22Rv1 (cell line): Measurements from ENCODE around the gene PRSS1.

Experiments
- ZFX ChIP-seq: fragments of 450-650 bp; IDR thresholded peaks from 2 replicates; pipeline ENCODE4 v1.6.1; 2017; ENCODE audit warnings: antibody characterized with exemption, borderline replicate concordance
- TF ChIP-seq, protein P1 (sequence below): fragments of 450-650 bp; IDR thresholded peaks from 2 replicates; pipeline ENCODE4 v1.5.1; 2017; ENCODE audit warnings: mild to moderate bottlenecking

DNA sequence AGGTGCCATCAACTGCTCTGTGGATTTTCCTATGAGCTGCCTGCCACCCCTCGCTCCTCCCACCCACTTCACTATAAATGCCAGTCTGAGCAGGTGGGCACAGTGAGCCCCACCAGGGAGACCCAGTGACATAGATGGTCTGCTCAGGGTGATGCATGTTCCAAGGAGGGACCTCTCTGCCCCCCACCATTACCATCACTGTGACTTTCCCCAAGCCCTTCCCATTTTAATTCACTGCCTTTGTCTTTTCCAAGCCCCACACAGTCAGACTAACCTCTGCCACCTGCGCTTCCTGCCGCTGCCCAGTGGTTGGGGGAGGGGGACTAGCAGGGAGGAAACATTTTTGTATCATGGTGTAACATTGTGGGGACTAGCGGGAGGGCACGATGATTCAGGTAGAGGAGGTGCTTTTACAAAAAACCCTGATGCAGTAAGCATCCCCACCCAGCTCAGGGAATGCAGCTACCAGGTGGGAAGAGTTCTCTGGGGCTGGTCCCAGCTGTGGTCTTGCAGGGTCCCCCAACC lies 46.1 kb downstream of the PRSS1 start:
- TF ChIP-seq, protein P1, sequence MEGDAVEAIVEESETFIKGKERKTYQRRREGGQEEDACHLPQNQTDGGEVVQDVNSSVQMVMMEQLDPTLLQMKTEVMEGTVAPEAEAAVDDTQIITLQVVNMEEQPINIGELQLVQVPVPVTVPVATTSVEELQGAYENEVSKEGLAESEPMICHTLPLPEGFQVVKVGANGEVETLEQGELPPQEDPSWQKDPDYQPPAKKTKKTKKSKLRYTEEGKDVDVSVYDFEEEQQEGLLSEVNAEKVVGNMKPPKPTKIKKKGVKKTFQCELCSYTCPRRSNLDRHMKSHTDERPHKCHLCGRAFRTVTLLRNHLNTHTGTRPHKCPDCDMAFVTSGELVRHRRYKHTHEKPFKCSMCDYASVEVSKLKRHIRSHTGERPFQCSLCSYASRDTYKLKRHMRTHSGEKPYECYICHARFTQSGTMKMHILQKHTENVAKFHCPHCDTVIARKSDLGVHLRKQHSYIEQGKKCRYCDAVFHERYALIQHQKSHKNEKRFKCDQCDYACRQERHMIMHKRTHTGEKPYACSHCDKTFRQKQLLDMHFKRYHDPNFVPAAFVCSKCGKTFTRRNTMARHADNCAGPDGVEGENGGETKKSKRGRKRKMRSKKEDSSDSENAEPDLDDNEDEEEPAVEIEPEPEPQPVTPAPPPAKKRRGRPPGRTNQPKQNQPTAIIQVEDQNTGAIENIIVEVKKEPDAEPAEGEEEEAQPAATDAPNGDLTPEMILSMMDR: no peak
- no peak for TF ChIP-seq ZFX
